NCI-H510A (cell line): ENCODE results near the gene ABHD16B.
A peak's percentile ranks its signal among the peaks of the same experiment; 100 is the strongest.
"Not testable (repeated sequence)": the region's sequence is repeated elsewhere in the genome, so short reads cannot be mapped to it uniquely, and the experiment has no call there.

Source experiments
- DNase-seq: peaks from one replicate; lab custom pipeline; 2025; lab: John Stamatoyannopoulos, UW

Gene ABHD16B

DNA sequence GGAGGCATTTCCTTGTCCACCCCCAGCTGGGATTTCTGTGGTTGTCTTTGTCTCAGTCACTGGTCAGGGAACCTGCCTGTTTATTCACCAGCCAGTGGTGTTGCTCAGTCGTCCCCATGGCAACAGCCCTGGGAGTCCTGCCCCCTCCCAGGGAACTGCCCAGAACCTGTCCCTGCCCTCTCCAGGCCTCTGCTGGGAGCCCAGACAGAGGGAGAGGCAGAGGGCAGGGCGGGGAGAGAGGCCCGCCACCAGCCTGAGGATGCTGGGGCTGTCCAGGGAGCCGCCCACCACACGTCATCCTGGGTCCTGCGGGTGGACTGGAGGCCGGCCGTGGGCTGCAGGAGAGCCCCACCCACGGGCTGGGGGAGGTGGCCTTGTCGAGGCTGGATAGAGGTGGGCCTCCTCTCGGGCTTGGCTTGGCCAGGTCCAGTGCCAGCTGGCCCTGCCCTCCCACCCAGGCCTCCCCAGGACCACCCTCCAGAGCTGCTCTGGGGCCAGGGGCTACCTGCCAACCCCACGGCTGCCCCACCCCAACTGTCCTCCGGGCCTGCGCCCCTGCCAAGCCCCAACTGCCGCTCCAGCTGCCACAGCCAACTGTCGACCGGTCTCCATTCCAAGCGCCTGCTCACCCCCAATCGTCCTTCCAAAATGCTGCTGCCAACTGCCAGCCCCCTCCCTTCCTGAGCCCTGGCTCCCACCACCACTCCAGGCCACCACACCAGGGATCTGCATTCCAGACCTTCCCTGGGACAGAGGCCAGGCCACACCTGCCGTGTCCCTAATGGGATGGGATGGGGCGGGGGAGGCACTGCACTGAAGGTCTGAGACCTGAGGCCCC is 26.1 kb upstream of the ABHD16B start:
- DNase-seq: peak; percentile 87

DNA sequence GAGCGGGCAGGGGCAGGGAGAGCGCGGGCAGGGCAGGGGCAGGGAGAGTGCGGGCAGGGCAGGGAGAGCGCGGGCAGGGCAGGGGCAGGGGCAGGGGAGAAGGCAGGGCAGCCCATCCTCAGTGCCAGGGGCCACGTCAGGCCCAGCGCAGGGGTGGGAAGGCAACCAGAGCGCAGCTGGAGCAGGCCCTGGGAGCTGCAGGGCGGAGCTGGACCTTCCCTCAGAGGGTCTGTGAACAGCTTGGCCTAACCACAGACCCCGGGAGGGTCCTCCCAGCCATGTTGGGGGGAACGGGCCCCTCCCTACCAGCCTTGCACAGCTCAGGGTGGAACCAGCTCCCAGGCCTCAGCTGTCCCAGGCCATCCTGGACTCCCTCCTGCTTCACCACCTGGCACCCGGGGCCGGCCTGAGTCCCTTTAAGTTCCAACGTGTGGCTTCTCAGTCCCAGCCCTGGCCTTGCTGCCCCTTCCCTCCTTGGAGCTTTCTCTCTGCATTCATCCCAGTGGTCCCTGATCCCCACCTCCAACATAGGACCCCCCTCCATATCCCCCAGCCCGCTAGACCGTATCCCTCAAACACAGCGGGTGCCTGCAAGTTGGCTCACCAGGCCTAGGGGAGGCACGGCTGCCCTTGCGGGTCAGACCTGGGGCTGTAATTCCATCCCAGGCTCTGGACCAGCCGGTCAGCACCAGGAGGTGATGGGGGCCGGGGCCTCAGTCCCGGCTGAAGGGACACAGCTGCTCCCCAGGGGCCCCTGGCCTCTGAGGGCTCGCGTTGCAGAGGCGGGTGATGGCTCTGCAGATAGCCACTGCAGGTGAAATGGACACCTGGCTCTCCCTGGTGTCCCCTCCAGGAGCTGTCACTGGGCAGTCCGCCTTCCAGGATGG is 24.6 kb upstream of the ABHD16B start:
- DNase-seq: no peak

DNA sequence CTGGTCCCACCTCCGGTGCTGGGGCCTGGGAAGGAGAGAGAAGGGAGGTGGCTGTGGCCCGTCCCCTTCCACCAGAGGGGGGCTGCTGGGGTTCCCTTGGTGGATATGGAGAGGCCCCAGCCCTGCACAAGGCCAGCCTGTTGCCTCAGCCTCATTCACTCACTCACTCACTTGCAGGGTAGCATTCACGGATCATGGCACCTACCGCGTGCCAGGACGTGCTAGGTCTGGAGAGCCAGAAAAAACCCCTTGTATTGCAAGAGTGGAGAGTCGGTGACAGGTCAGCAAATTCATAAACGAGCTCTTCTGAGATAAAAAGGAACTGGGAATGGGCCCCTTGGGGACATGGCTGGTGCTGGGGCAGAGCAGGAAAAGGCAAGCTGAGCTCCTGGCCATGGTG is 23.8 kb upstream of the ABHD16B start:
- DNase-seq: no peak

DNA sequence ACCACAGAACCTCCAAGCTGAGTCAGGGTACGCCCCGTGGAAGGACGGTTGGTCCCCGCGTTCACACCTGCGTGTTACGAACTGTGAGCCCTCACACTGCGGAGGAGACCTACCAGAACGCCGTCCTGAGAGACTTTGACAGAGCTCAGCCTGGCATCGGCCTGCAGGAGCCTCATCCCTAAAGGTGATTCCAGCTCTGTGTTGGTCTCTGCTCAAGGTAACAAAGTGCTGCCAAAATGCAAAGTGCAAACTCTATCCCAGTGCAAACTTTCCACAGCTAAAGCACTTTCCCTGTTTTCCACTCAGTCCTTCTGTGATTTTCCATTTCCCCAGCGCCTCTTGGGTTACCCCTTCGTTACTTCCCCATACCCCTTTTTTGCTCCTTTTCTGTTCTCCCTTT is 21.7 kb upstream of the ABHD16B start:
- no peak for DNase-seq

DNA sequence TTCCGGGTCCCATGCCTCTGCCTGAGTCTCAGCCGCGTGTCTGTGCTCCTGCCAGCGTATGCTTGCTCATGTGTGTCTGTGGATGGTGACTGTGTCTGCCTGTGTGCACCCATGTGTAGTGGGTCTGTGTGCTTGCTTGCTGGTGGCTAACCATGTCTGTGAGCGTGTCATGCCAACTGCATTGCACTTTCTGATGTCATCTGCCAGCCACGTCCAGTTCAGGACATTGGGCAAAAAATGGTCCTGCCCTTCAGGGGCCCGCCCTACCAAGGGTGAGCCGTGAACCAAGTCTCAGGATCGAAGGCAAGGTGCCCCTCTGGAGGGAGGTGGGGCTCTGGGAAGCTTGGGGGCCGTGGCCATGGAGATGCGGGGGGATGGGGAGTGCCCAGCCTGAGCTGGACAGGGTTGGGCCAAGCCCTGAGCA is 20.9 kb upstream of the ABHD16B start:
- DNase-seq: no peak

DNA sequence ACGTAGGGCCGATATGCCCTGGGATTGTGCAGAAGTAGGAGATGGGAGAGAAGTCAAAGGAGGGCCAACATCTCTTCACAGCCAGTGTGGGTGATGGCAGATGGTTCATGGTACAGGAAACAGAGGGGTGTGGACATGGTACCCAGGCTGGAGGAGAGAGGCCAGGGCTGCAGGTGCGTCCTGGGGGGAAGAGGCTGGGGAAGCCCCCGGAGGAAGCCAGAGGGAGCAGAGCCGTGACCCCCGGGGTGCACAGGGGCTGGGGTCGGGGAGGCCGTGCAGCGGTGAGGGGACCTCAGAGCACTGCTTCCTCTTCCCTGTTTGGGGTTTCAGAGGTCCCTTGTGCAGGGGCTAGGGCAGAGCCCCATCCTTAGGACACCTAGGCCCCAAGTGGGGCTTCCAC is 19.0 kb upstream of the ABHD16B start:
- no peak for DNase-seq

DNA sequence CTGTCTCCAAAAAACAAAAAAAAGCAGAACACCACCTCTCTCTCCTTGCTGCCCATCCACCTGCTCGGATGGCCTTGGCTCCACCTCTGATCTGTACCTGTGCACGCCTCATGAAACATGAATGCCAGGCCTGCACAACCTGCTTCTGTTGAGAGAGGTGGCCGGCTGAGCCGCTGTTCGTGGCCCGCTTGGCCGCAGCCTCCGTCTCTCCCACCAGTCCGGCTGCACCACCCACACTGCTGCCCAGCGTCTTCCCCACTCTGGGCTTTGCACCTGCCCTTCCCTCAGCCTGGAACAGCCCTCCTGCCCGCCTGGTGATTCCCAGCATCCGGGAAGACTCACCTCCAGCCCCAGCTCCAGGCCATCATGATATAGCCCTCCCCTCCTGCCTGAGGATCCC is 18.1 kb upstream of the ABHD16B start:
- no peak for DNase-seq

DNA sequence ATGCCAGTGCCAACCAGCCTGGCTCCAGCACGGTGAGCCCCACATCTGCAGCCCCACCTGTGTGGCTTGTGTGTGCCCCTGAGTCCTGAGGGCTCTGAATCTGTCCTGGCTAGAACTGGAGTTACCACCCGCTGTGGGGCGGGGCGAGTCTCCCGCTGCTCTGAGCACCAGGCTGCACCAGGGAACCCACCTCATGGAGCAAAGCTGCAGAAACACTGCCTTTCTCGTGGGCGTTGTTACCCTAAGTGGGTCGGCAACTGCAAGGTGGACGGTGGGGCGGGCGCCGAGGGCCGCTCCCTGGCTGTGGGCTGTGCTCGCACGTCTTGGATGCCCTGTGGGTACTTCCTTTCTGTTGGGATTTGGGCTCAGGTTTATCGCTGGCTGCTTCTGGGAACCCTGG is 17.5 kb upstream of the ABHD16B start:
- DNase-seq: no peak

DNA sequence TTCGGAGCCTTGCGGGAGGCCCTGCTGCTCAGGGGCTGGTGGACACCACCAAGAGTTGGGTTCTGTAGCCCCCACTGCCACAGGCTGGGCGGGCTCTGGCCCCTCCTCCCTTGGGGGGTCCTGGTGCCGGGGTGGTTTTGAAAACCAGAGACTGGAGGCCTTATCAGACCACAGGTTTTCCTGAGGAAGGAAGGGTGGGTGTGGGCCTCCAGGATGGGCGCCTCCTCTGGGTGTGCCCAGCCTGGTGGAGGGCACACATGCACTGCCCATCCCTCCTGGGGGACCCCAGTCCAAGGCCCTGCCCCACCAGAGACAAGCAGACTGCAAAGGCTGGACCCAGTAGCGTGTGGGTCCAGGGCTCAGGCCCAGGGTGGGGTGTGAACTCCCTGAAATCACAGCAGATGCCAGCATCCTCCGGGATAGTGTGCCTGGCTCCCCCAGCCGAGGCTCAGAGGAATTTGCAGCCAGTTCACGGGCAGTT is 16.7 kb upstream of the ABHD16B start:
- no peak for DNase-seq

DNA sequence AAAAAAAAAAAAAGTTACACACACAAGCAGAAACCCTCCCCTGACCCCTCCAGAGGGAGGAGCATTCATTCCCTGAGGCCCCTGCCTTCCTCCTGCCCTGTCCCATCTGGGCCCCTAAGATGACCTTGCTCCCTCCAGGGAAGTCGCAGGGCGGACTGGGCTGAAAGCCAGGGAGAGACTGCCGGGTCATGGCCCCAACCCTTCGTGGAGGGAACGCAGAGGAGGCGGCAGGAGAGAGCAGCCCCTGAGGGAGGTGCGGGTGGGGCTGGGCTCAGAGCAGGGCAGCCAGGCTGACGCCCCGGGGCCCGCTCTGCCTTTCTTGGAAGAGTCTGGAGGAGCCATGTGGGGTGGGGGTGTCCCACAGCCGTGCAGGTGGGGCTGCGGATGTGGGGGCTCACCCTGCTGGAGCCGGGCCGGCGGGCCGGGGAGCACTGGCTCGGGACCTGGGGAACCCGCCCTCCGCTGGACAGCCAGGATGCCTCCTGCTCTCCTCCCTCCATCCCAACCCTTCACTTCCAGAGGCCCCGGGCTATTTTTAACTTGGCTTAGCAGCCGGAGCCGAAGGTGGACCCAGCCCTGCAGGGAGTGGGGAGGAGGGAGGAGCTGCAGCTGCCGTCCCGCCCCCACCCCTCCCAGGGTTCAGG is 15.0 kb upstream of the ABHD16B start:
- DNase-seq: no peak

DNA sequence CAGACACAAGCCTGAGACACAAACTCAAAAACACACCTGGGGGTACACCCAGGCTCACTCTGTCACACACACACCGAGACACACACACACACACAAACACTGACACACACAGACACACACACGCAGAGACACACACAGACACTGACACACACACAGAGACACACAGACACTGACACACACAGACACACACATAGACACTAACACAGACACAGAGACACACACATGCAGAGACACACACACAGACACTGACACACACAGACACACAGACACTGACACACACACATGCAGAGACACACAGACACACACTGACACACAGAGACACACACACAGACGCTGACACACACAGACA is 14.4 kb upstream of the ABHD16B start:
- no peak for DNase-seq

DNA sequence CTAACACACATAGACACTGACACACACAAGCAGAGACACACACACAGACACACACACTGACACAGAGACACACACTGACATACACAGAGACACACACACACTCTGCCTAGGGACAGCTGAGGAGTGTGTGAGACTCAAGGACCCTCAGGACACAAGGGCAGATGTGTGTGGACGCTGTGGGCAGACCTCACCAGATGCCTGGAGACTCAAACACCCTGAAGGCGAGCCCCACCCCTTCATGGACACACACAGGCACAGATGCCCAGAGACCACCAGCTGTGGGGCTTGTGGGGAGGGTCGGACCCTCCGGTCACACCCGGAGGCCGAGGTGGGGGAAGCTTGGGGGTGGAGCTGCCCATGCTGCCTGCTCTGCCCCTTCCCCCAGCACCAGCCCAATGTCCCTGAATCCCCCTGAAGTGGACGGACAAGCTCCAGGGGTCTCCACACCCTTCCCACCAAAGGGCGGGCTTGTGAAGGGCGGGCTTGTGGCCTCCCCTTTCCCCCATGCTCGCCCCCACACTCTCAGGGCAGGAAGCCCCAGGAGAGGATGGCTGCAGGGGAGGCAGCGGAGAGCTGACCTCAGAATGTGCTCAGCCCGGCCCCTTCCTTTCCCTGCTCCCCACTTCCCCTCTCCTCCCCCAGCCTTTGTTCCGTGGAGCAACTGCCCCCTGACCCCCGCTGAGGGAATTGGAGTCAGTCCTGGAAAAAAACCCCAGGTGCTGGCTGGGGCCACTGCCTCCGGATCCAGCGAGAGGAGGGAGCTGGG is 13.9 kb upstream of the ABHD16B start:
- no peak for DNase-seq

DNA sequence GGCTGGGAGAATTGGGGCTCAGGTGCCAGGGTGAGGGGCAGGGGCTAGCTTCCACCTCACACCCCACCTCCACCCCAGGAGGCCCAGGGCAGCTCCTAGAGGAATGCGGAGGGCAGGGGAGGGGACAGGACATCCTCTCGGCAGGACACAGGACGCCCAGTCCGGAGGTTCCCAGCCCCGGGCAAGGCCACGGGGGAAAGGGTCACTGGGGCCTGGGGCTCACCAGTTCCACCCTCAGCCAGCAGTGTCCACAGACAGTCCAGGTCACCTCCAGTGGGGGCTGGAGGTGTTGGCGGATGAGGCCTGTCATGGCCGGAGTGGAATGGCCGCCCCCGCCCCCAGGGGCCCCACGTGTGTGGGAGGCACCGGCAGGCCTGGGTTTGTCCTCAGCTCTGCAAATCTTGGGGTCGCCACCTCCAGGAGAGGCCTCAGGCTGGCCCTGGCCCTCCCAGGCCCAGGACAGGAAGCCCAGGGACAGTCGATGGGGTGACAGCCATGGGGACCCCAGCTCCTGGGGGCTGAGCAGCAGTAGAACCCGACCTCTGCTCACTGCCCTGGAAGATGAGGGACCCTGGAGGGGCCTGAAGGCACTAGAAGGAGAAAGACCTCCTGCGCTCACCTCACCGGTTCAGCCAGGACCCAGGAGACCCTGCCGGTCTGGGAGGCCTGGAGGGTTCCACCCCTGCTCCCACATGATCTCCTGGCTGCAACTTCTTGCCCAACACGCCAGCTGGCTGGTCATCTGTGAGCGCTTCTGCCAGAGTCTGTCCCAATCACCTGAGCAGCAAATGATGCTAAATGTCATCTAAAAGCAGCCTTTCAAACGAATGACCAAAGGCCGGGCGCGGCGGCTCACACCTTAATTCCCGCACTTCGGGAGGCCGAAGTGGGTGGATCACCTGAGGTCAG is 13.0 kb upstream of the ABHD16B start:
- no peak for DNase-seq

DNA sequence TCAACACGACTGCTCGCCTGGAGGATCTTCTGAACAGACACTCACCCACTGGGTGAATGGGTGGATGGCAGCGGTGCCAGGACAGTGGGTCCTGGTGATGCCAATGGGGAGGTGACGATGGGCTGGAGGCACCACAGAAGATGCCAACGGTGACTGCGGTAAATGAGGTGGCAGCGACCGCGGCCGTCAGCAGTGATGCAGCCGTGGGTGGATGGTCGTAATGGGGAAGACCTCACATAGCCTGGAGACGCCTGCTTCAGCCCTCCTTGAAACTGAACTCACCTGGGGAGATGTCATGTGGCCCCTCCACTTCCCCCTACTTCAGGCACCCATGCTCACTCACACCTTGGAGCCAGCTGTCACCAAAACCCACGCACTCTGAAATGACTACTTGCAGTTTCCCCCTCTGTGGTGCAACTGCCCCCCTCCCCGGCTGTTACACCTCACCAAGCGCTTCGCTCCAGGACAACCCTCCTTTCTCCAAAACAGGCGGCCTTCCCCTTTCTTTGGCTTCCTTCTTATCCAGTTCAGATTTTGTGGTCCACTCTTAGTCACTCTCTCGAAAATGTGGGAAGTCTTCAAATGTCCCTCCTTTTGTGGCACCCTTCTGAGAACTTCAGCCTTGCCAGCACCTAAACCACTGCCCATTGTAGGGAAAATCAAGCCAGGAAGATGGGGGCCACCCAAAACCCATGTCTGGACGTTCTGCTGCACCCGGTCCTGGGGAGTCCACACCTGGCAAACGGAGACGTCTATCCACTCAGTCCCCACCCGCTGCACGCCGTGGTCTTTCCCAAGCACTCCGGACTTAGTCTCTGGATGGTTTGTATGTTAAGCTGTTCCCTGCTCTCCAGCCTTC is 10.4 kb upstream of the ABHD16B start:
- DNase-seq: no peak

DNA sequence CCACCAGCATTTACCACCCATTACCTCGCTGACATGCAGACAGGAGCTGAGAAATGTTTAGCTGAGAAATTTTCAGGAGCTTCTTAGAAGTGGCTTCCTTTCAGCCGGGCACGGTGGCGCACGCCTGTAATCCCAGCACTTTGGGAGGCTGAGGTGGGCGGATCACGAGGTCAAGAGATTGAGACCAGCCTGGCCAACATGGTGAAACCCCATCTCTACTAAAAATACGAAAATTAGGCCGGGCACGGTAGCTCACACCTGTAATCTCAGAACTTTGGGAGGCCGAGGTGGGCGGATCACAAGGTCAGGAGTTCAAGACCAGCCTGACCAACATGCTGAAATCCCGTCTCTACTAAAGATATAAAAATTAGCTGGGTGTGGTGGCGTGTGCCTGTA is 9.8 kb upstream of the ABHD16B start:
- not testable (repeated sequence) for DNase-seq

DNA sequence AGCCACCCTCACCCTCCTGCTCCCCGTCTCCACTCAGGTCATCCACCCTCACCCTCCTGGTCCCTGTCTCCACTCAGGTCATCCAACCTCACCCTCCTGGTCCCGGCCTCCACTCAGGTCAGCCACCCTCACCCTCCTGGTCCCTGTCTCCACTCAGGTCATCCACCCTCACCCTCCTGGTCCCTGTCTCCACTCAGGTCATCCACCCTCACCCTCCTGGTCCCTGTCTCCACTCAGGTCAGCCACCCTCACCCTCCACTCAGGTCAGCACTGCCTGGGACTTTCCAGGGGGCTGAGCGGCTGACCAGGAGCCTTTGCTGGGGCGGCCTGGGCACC is 7.6 kb upstream of the ABHD16B start:
- not testable (repeated sequence) for DNase-seq

DNA sequence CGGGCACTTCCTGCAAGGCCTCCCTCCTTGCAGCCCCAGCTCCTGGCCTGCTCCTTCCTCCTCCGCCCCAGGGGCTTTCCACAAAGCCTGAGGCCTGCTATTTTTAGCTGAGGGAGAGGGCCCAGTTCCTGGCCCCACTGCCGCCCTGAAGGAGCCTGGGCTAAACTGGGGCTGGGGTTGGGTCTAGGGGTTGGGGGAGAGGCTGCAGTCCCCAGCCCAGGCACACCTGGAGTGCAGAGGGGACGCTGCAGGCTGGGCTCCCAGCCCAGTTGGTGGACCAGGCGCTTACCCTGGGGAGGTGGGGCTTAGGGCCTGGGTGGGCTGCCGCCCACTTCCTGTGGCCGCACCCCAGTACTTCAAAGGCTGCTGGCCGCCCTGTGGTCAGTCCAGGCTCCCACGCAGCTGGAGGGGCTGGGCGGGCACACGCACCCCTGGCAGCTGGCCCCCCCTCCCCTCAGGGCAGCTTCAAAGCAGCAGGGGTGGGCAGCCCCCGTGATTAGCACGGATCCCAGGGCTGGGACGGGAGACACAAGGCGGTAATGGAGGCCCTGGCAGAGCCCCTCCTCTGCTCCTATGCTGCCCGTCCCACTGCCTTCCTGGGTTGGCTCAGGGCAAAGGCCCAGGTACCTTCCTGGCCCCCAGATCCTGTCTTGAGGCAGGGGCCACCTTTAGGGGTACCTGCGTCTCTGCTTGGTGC is 7.1 kb upstream of the ABHD16B start:
- DNase-seq: no peak

DNA sequence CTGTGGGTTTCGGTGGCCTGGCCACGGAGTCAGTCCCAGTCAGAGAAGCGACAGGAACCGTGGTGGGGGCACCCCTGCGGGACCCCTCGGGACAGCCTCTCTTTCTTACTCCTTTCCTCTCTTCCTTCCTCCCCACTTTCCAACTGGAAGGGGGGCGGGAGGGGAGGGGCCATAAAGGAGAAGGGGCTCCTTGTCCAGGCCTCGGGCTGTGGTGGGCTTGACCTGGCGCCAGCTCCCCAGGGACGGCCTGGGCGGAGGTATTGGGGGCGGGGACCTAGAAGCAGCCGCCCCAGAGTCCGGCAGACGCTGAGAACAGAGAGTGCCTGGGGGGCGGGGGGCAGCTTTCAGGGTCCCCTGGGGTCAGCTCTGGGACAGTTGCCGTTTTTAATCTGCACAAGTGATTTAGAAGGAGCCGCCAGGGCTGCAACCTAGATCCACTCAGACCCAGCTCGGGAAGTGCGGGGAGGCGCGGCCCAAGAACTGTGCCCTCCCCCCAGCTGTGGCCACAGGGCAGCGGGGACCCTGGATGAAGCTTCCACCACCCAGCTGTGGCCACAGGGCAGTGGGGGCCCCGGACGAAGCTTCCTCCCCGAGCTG is 6.4 kb upstream of the ABHD16B start:
- no peak for DNase-seq
